ENCODE results near the gene HDAC7. TPM values are rescaled to one million over a fixed set of nuclear protein-coding genes. Genes with fewer than 3 reads are reported as not detected.

Gene HDAC7
- 24.5 and 35.1 TPM in 2 replicates for total RNA-seq

GRCh38 chr12:47819896-47820630 is at the start of gene HDAC7:
TSS of gene HDAC7 (minus strand) at chr12:47819903. CDS start at chr12:47819785, 118 bp downstream.

GRCh38 chr12:47773062-47773857 is 46.4 kb downstream of the HDAC7 start, which contains the start of gene SLC48A1:
TSS of gene SLC48A1 (plus strand) at chr12:47773238. CDS start at chr12:47773305, 67 bp downstream.

GRCh38 chr12:47758834-47759690 is 60.6 kb downstream of the HDAC7 start, which contains the start of gene RAPGEF3:
TSS of gene RAPGEF3 (minus strand) at chr12:47758880. CDS start at chr12:47758556, 324 bp downstream.

Other genes with a start within 250 kb of the HDAC7 start
- 18.4 and 29.4 TPM in 2 replicates for gene RPAP3, start 113.9 kb downstream of the HDAC7 start, total RNA-seq
- under 0.01 and 0.11 TPM in 2 replicates for gene ENDOU, start 94.4 kb downstream of the HDAC7 start, total RNA-seq
- gene RAPGEF3, start 61.0 kb downstream of the HDAC7 start, total RNA-seq: 5.3 and 6.1 TPM in 2 replicates
- 7.0 and 15.5 TPM in 2 replicates for gene SLC48A1, start 46.7 kb downstream of the HDAC7 start, total RNA-seq
- 2.7 and 9.2 TPM in 2 replicates for gene VDR, start 85.1 kb upstream of the HDAC7 start, total RNA-seq
- gene TMEM106C, start 143.7 kb upstream of the HDAC7 start, total RNA-seq: 120 and 175 TPM in 2 replicates
- not detected in 2 replicates for gene COL2A1, start 184.6 kb upstream of the HDAC7 start, total RNA-seq

Data from uterine smooth muscle cell (primary cell).